ENCODE results near the gene GCLC.

The GCLC gene

GRCh38 chr6:53497905-53498304 is 47.0 kb downstream of the GCLC start:
- TF ChIP-seq, protein P1, sequence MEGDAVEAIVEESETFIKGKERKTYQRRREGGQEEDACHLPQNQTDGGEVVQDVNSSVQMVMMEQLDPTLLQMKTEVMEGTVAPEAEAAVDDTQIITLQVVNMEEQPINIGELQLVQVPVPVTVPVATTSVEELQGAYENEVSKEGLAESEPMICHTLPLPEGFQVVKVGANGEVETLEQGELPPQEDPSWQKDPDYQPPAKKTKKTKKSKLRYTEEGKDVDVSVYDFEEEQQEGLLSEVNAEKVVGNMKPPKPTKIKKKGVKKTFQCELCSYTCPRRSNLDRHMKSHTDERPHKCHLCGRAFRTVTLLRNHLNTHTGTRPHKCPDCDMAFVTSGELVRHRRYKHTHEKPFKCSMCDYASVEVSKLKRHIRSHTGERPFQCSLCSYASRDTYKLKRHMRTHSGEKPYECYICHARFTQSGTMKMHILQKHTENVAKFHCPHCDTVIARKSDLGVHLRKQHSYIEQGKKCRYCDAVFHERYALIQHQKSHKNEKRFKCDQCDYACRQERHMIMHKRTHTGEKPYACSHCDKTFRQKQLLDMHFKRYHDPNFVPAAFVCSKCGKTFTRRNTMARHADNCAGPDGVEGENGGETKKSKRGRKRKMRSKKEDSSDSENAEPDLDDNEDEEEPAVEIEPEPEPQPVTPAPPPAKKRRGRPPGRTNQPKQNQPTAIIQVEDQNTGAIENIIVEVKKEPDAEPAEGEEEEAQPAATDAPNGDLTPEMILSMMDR (IDR thresholded peaks at IDR 0.05; ENCODE audit: control insufficient read depth, insufficient read depth, low read depth, low read length, missing control alignments) = no peak
- no peak overlapping the region for H3K4me3 ChIP-seq (ENCODE audit: control insufficient read depth, low read depth, low read length)
- no peak for DNase-seq (ENCODE audit: low read depth)

DNA sequence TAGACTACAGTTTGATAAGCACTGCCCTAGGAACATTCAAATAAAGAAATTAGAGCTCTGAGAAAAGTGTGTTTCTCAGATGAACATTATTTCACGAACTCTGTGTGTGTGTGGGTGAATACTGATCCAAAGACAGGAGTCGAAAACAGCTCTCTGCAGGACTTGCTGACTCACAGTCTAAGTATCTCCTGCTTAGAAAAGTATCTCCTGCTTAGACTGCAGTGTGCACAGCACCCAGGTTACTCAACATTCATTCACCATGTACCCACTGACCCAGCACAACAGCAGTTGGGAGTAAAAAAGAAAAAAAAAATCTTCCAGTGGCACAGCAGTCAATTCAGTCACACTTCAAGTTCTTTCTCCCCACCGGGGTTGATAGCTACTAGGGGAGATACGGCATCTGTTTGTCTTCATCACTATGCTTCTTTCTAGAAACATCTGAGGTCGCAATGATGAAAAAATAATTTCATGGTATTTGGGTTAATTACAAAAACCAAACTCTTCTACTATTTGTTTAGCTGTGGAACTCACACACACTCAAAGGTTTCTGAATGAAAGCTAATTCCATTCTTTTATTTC is 48.0 kb downstream of the GCLC start:
- no peak overlapping the region for H3K4me3 ChIP-seq (ENCODE audit: control insufficient read depth, low read depth, low read length)
- TF ChIP-seq, protein P1 (IDR thresholded peaks at IDR 0.05; ENCODE audit: control insufficient read depth, insufficient read depth, low read depth, low read length, missing control alignments) = no peak
- DNase-seq (ENCODE audit: low read depth) = peak; percentile 79

DNA sequence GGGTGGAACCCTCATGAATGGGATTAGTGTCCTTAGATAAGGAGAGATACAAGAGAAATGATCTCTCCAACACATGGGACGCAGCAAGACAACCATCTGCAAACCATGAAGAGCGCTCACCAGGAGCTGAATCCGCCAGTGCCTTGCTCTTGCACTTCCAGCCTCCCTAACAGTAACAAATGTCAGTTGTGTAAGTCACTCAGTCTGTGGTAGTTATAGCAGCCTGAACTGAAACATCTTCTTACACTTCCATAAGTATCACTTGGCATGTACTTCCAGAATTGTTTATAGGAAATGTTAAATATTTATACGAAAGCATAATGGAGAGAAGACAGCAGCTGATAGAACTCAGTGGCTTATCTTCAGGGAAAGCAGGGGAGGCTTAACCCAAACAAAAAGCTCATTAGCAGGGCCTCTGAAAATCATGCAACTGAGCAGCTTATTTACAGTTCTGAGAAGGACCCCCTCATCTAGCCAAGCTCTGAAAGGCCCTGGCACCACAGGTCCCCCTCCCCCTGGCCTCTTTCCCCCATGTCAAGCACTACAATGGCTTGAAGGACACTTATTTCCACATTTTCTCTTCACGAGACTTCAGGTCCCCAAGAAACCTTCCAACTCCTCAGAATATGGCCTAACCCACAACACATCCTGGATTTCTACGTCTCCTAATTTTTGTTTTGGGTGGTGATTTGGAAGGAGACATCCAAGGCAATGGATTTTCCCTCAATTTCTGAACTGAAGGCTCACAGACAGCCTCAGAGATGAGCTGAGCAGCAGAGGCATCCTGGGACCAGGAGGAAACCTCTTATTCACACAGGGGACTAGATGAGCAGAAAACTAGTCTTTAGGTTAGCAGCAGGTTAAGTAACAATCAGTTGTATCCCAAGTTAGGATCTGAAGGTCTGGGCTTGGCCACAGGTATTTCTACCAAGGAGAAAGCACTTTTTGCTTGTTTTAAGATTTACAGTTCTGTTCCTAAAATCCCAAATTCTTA is 49.1 kb downstream of the GCLC start:
- no peak overlapping the region for H3K4me3 ChIP-seq (ENCODE audit: control insufficient read depth, low read depth, low read length)
- TF ChIP-seq, protein P1 (IDR thresholded peaks at IDR 0.05; ENCODE audit: control insufficient read depth, insufficient read depth, low read depth, low read length, missing control alignments) = no peak
- no peak for DNase-seq (ENCODE audit: low read depth)

DNA sequence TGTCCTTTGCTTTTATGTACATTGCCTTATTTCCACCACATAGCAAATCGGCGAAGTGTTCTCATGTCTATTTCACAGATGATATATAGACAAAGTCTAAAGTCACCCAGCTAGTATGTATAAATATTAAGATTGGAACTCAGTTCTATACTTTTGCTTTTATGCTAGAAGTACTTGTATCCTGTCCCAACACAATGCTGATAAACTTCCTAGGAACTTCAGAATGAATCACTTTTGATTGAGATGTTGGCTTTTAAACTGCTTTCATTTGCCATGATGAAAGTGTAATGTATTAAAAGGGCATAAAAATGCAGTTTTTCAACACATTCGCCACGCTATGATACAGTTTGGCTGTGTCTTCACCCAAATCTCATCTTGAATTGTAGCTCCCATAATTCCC is 50.8 kb downstream of the GCLC start:
- H3K4me3 ChIP-seq (ENCODE audit: control insufficient read depth, low read depth, low read length) = no peak overlapping the region
- TF ChIP-seq, protein P1 (IDR thresholded peaks at IDR 0.05; ENCODE audit: control insufficient read depth, insufficient read depth, low read depth, low read length, missing control alignments) = no peak
- DNase-seq (ENCODE audit: low read depth) = no peak

DNA sequence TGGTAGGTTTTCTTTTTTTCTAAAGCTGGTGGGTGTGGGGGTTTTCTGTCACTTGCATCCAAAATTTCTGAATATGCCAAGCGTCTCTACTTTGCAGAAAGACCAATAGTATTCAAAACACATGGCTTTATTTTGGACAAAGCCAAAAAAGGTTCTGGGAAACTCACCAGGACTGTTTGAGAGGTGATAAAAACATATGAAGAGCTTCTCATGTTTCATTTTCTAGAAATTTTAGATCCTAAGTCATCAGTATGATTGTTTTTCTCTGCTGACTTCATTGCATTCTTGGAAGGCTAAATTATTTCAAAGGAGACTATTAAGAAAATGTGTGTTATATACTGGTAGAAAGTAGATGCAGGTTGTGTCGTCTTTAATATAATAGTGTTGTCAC is 51.3 kb downstream of the GCLC start:
- DNase-seq (ENCODE audit: low read depth) = no peak
- no peak overlapping the region for H3K4me3 ChIP-seq (ENCODE audit: control insufficient read depth, low read depth, low read length)
- TF ChIP-seq, protein P1 (IDR thresholded peaks at IDR 0.05; ENCODE audit: control insufficient read depth, insufficient read depth, low read depth, low read length, missing control alignments) = no peak

DNA sequence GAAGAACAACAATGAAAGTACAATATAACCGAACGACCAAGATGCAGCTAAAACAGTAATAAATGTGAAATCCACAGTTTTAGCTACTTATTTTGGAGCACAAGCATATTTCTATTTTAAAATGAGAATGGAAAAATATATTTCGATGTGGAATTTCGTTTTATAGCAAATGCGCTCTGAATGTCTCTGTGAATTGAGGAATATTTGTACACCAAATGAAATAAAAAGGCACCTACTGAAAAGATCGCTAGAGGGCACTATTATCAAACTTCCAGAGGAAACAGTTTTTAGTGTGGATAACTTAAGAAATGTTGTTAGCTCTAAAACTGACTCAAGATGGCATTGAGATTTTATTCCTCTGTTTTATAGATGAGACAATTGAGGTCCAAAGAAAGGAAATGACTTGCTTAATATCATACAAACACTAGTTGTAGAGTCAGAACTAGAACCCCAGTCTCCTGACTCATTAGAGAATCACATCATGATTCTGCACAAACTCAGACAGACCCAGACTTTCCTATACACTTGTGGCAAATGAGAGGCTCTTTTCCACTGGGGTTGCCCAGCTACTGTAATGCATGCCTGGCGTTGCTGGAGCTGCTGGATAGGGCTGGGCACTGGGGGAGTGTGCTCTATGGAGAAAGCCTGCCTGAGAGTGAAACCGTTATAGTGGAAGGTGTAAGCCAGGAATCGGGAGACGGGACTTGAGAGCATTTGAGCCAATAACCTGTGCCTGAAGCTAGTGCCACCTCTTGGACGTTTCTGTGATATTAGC is 51.9 kb downstream of the GCLC start:
- DNase-seq (ENCODE audit: low read depth) = peak; percentile 46
- TF ChIP-seq, protein P1 (IDR thresholded peaks at IDR 0.05; ENCODE audit: control insufficient read depth, insufficient read depth, low read depth, low read length, missing control alignments) = peak; percentile 57
- peak overlapping the region; percentile 24 for H3K4me3 ChIP-seq (ENCODE audit: control insufficient read depth, low read depth, low read length)

Data from AG09309 (cell line).